ENCODE data around the gene GPAT3.

The GPAT3 gene

DNA sequence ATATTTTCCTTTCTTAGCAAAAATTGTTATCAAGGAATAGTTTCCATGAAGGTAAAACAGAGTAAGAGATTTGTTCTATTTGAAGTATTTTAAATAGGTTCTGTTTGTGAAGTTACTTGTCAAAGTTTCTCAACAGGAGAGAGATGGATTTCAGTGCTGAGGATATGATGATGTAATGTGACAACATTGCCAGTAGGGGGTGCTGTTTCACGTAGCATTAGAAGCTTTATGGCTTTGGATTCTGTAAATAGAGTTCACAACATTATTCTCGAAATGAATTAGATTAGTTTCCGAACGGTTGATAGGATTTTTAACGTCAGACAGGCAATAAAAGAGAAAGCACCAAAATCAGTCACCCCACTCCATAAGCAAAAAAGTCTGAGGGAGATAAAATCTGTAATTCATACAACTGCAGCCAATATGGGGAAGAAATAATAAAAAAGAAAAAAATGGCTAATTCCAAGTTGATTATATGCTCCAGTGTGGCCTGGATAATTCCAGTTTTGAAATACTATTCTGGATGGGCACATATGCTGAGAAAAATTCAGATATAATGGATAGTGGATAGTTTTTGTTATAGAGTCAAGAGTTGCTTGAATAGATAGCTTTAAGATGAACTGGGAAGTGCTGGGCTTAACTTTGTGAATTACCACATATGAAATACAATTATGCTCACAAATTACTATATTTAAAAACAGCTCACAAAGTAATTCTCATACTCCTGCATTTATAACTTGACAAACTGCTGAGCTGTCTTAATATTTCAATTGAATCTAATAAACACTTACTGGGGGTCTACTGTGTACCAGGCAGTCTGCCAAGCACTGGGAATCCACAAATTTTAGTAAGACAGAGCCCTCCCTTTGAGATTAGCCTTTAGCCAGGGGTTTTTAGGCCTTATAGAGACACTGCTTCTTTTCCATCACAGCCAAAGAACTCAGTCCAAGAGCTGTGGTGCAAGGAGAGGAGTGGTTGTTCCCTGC is 109.1 kb downstream of the GPAT3 start:
- DNase-seq (ENCODE audit: low read depth) = peak; percentile 6

DNA sequence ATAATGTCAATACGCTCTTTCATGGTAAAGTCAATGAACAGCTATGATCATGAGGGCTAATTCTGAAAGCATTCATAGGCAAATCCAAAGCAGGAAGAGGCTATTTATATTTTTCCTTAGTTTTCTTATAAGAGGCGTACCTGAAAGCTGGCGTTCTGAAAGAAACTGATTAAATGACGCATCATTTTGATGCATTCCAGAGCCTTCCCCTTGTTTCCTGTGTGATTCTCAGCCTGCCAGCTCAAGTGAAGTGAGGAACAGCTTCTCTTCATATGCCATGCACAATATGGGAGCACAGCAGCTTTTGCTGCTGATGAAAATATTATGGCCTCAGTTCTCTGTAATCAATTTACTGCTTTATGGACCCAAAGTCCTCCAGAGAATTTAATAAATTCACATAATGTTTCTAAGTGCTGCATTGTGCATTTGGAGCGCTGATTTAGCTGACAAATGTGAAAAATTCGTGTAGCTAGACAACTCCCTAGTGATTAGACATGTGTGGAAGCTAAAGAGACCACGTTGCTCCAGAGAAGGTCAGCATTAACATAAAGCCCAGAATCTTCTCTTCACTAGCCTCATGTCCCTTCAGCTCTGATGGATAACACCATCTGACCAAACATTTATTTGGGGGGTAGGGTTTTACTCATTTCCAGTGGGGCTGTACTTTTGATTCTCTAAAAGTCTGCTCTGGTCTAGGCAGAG is 110.8 kb downstream of the GPAT3 start:
- DNase-seq (ENCODE audit: low read depth) = no peak

DNA sequence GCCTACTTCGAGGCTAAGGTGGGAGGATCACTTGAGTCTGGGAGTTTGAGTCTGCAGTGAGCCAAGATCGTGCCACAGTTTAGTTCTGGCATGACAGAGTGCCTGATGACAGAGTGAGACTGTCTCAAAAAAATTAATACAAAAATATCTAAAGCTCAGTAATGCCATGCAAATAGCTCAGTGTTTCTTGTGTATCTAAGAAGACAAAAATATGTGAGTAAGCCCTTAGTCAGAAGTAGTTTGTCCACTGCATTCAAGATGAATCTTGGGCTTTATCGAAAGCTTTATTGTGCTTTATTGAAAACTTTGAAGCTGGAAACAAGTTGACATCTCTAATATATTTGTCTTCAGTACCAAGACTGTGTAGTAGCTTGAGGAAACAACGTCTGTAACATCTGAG is 115.9 kb downstream of the GPAT3 start:
- no peak for DNase-seq (ENCODE audit: low read depth)

All from T follicular helper cell (primary cell).